Ishikawa (cell line): ENCODE data around the gene RIMBP2.

Experiments used
- CEBPB ChIP-seq: IDR thresholded peaks from 2 replicates; pipeline ENCODE4 v1.6.1; 2012
- CREB1 ChIP-seq: IDR thresholded peaks from 2 replicates; pipeline ENCODE4 v1.6.1; 2012; ENCODE audit warnings: low read depth
- MAX ChIP-seq: IDR thresholded peaks from 2 replicates; pipeline ENCODE4 v1.6.1; 2012
- RAD21 ChIP-seq: IDR thresholded peaks from 2 replicates; pipeline ENCODE4 v1.6.1; 2012; ENCODE audit warnings: low read depth
- REST ChIP-seq: IDR thresholded peaks from 2 replicates; pipeline ENCODE4 v1.6.1; 2012; ENCODE audit warnings: low read depth, mild to moderate bottlenecking
- TAF1 ChIP-seq: IDR thresholded peaks from 2 replicates; pipeline ENCODE4 v1.6.1; 2012; ENCODE audit warnings: low read depth, mild to moderate bottlenecking
- TCF12 ChIP-seq: IDR thresholded peaks from 2 replicates; pipeline ENCODE4 v1.6.1; 2012; ENCODE audit warnings: low read depth
- USF1 ChIP-seq: IDR thresholded peaks from 2 replicates; pipeline ENCODE4 v1.6.1; 2012
- YY1 ChIP-seq: IDR thresholded peaks from 2 replicates; pipeline ENCODE4 v1.6.1; 2012; ENCODE audit warnings: low read depth

GRCh38 chr12:130571089-130571488, 145.0 kb downstream of the RIMBP2 start:
- TF ChIP-seq RAD21 (no peak), YY1 (no peak), CEBPB (no peak), TAF1 (no peak), MAX (no peak), CREB1 (no peak), USF1 (no peak), TCF12 (no peak), REST (no peak)
